Effector memory CD4-positive, alpha-beta T cell (primary cell): ENCODE data around the gene GPRC5D.

ENCODE experiments used
- DNase-seq, 3 donors: peaks; one replicate each; pipeline ENCODE4 v3.0.0-alpha.2; 2020
- H3K27ac ChIP-seq: 2 replicates; pipeline ENCODE4 v1.7.0; 2013; ENCODE audit warnings: mild to moderate bottlenecking, low read length, moderate library complexity; ENCODE audit not compliant: insufficient read depth, poor library complexity, severe bottlenecking
- H3K27me3 ChIP-seq: replicated peaks from 2 replicates; pipeline ENCODE4 v1.7.0; 2013; ENCODE audit warnings: mild to moderate bottlenecking, low read length; ENCODE audit not compliant: insufficient read depth, control insufficient read depth, poor library complexity, severe bottlenecking
- H3K36me3 ChIP-seq: 2 replicates; pipeline ENCODE4 v1.7.0; 2013; ENCODE audit warnings: mild to moderate bottlenecking, low read length, moderate library complexity; ENCODE audit not compliant: control insufficient read depth, insufficient read depth
- H3K4me1 ChIP-seq: 2 replicates; pipeline ENCODE4 v1.7.0; 2013; ENCODE audit warnings: low read length, mild to moderate bottlenecking; ENCODE audit not compliant: control insufficient read depth, insufficient read depth, poor library complexity, severe bottlenecking
- H3K4me3 ChIP-seq: 2 replicates; pipeline ENCODE4 v1.7.0; 2013; ENCODE audit warnings: low read length, low read depth, mild to moderate bottlenecking; ENCODE audit not compliant: insufficient read depth, poor library complexity, severe bottlenecking
- H3K9me3 ChIP-seq: 2 replicates; pipeline ENCODE4 v1.7.0; 2013; ENCODE audit warnings: mild to moderate bottlenecking, low read length, moderate library complexity; ENCODE audit not compliant: control insufficient read depth

The GPRC5D gene

GRCh38 chr12:12995088-12995487 lies 43.1 kb upstream of the GPRC5D start:
- Histone ChIP-seq H3K4me3 (no peak overlapping the region), H3K27me3 (no peaks in the 10 kb centered on the region), H3K4me1 (peaks cover 8% of the 10 kb centered on the region), H3K36me3 (no peaks in the 10 kb centered on the region), H3K9me3 (no peaks in the 10 kb centered on the region), H3K27ac (no peak overlapping the region)
- no peak for DNase-seq

DNA sequence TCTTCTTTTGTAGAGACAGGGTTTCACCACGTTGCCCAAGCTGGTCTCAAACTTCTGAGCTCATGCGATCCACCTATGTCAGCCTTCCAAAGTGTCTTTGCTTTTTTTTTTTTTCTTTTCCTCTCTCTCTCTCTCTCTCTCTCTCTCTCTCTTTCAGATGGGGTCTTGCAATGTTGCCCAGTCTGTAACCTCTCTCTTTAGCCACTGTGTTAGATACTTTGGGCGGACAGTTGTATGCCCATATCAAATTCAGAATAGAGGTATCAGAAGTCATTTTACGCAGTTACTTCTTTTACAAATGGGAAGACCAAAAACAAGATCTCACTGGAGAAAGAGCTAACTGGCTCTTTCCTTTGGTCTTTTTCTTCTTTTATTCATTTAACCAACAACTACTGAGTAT lies 41.4 kb upstream of the GPRC5D start:
- Histone ChIP-seq H3K27ac (no peak overlapping the region), H3K27me3 (no peaks in the 10 kb centered on the region), H3K36me3 (no peaks in the 10 kb centered on the region), H3K4me1 (no peaks in the 10 kb centered on the region), H3K4me3 (no peak overlapping the region), H3K9me3 (no peaks in the 10 kb centered on the region)
- no peak for DNase-seq

GRCh38 chr12:12992418-12993130 lies 40.6 kb upstream of the GPRC5D start:
- Histone ChIP-seq H3K4me3 (no peak overlapping the region), H3K27ac (no peak overlapping the region), H3K36me3 (no peaks in the 10 kb centered on the region), H3K4me1 (no peaks in the 10 kb centered on the region), H3K9me3 (no peaks in the 10 kb centered on the region), H3K27me3 (no peaks in the 10 kb centered on the region)
- no peak for DNase-seq

GRCh38 chr12:12990700-12991468 lies 38.9 kb upstream of the GPRC5D start:
- H3K27me3 ChIP-seq: no peaks in the 10 kb centered on the region
- no peaks in the 10 kb centered on the region for H3K9me3 ChIP-seq
- no peaks in the 10 kb centered on the region for H3K4me1 ChIP-seq
- peaks cover 5% of the 10 kb centered on the region for H3K36me3 ChIP-seq
- DNase-seq: no peak
- H3K27ac ChIP-seq: no peak overlapping the region
- H3K4me3 ChIP-seq: no peak overlapping the region

DNA sequence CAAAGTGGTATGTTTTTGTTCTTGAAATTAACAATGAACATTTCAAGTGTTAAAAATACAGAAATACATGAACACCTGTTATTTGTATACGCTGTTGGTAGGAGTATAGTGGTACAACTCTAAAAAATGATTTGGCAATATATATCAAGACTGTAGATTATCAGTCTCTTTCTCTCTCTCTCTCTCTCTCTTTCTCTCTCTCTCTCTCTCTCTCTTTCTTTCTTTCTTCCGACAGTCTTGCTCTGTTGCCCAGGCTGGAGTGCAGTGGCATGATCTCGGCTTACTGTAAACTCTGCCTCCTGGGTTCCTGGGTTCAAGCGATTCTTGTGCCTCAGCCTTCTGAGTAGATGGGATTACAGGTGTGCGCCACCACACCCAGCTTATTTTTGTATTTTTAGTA lies 35.5 kb upstream of the GPRC5D start:
- Histone ChIP-seq H3K27me3 (no peaks in the 10 kb centered on the region), H3K4me3 (no peak overlapping the region), H3K4me1 (no peaks in the 10 kb centered on the region), H3K9me3 (no peaks in the 10 kb centered on the region), H3K36me3 (peaks cover 5% of the 10 kb centered on the region), H3K27ac (no peak overlapping the region)
- no peak for DNase-seq

- Histone ChIP-seq H3K4me1 (no peaks in the 10 kb centered on the region), H3K36me3 (peaks cover 5% of the 10 kb centered on the region), H3K27me3 (no peaks in the 10 kb centered on the region), H3K27ac (no peak overlapping the region), H3K9me3 (no peaks in the 10 kb centered on the region), H3K4me3 (no peak overlapping the region)
- no peak for DNase-seq
Measured at GRCh38 chr12:12986775-12987331, 34.9 kb upstream of the GPRC5D start.

GRCh38 chr12:12985817-12986408 lies 33.9 kb upstream of the GPRC5D start:
- Histone ChIP-seq H3K9me3 (no peaks in the 10 kb centered on the region), H3K4me1 (no peaks in the 10 kb centered on the region), H3K27ac (no peak overlapping the region), H3K4me3 (no peak overlapping the region), H3K36me3 (peaks cover 5% of the 10 kb centered on the region), H3K27me3 (no peaks in the 10 kb centered on the region)
- no peak for DNase-seq

- DNase-seq: no peak
- H3K9me3 ChIP-seq: no peaks in the 10 kb centered on the region
- no peaks in the 10 kb centered on the region for H3K27me3 ChIP-seq
- no peak overlapping the region for H3K4me3 ChIP-seq
- no peak overlapping the region for H3K27ac ChIP-seq
- no peaks in the 10 kb centered on the region for H3K4me1 ChIP-seq
- peaks cover 5% of the 10 kb centered on the region for H3K36me3 ChIP-seq
Measured at GRCh38 chr12:12984149-12984548, 32.2 kb upstream of the GPRC5D start.

DNA sequence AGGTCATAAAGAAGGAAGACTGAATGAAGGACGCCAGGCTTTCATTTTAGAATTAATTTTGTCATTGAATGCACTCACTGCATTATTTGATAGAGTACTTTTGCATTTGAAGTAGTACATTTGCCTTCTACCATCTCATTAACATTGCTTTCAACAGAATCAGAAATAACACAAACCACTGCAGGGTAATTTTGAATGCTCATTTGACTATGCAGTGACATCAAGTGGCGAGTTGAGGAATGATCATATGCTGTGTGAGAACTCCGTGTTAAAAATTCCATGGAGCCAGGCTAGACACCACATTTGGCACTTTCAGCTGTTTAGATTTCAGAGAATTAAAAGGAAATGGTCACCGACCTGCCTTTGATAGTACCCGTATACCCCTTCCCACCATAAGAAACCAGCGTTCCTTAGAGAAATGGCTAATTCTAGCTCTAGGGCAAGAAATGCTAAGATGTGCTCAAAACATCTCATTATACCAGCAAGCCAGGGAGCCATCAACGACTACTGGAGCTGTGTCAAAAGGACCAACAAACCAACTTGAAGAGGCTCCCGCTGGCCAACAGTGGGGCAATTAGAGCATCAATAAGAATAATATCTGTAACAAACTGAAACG lies 31.6 kb upstream of the GPRC5D start:
- no peaks in the 10 kb centered on the region for H3K4me1 ChIP-seq
- peaks cover 5% of the 10 kb centered on the region for H3K36me3 ChIP-seq
- H3K27ac ChIP-seq: no peak overlapping the region
- no peak for DNase-seq
- H3K9me3 ChIP-seq: no peaks in the 10 kb centered on the region
- no peak overlapping the region for H3K4me3 ChIP-seq
- H3K27me3 ChIP-seq: no peaks in the 10 kb centered on the region
